IMR-90 (cell line): ENCODE results near the gene C2orf92. TPM values are rescaled to one million over a fixed set of nuclear protein-coding genes. Genes with fewer than 3 reads are reported as not detected.

Experiments used
- ATAC-seq: fragments of 200-7000 bp; cut with Tn5 transposase; 2 replicates; pipeline ENCODE4 v1.9.1; 2020; ENCODE audit warnings: low read depth, mild to moderate bottlenecking, moderate library complexity
- BruUV-seq: library from RNA; stranded (reverse); fragments of 400-500 nt; replicated peaks from 2 replicates; lab custom pipeline; 2021; lab: Mats Ljungman, UMichigan
- CTCF ChIA-PET: fragments of 300-600 bp; formaldehyde crosslinking; extraction: SDS; loops from one replicate; lab custom pipeline; 2021; ENCODE audit warnings: antibody characterized with exemption; lab: Yijun Ruan, JAX
- POLR2A ChIA-PET: fragments of 300-600 bp; sonication (Branson Sonifier 250); formaldehyde crosslinking; loops from one replicate; lab custom pipeline; 2022; ENCODE audit warnings: antibody characterized with exemption; ENCODE audit not compliant: unreplicated experiment; lab: Charles Lee
- DNase-seq: peaks from one replicate; pipeline ENCODE4 v3.0.0; 2013
- H2AFZ ChIP-seq: replicated peaks from 2 replicates; pipeline ENCODE3; 2013; ENCODE audit warnings: low read length, mild to moderate bottlenecking; ENCODE audit not compliant: poor library complexity
- H2AK5ac ChIP-seq: 2 replicates; pipeline ENCODE4 v1.6.1; 2013; ENCODE audit warnings: low read depth, low read length, inconsistent platforms
- H2AK9ac ChIP-seq: replicated peaks from 2 replicates; pipeline ENCODE3; 2013; ENCODE audit warnings: mild to moderate bottlenecking, low read depth, low read length, moderate library complexity; ENCODE audit not compliant: poor library complexity
- H2BK120ac ChIP-seq: 2 replicates; pipeline ENCODE4 v1.6.1; 2013; ENCODE audit warnings: low read depth, low read length, inconsistent platforms
- H2BK15ac ChIP-seq: 3 replicates; pipeline ENCODE4 v1.6.1; 2013; ENCODE audit warnings: low read depth, low read length, inconsistent platforms
- H2BK20ac ChIP-seq: 2 replicates; pipeline ENCODE4 v1.6.1; 2013; ENCODE audit warnings: low read depth, mild to moderate bottlenecking, inconsistent platforms, low read length, moderate library complexity
- H2BK5ac ChIP-seq: 2 replicates; pipeline ENCODE4 v1.6.1; 2013; ENCODE audit warnings: mild to moderate bottlenecking, low read depth, low read length, inconsistent platforms; ENCODE audit not compliant: poor library complexity, severe bottlenecking
- H3K14ac ChIP-seq: replicated peaks from 2 replicates; pipeline ENCODE4 v1.6.1; 2013; ENCODE audit warnings: low read depth, low read length, inconsistent platforms
- H3K18ac ChIP-seq: 2 replicates; pipeline ENCODE4 v1.6.1; 2013; ENCODE audit warnings: low read depth, low read length, control low read depth
- H3K23ac ChIP-seq: 2 replicates; pipeline ENCODE4 v1.6.1; 2013; ENCODE audit warnings: low read depth, low read length, inconsistent platforms
- H3K27ac ChIP-seq: 2 replicates; pipeline ENCODE4 v1.5.1; 2013; ENCODE audit warnings: mild to moderate bottlenecking, control low read depth, low read length; ENCODE audit not compliant: insufficient read depth
- H3K27me3 ChIP-seq: 2 replicates; pipeline ENCODE4 v1.6.1; 2013; ENCODE audit warnings: low read length; ENCODE audit not compliant: control insufficient read depth, insufficient read depth
- H3K36me3 ChIP-seq: 2 replicates; pipeline ENCODE4 v1.6.1; 2013; ENCODE audit warnings: low read length, mixed read lengths; ENCODE audit not compliant: control insufficient read depth, insufficient read depth
- H3K4ac ChIP-seq: 2 replicates; pipeline ENCODE4 v1.6.1; 2013; ENCODE audit warnings: low read depth, low read length, inconsistent platforms
- H3K4me1 ChIP-seq: 2 replicates; pipeline ENCODE4 v1.6.1; 2013; ENCODE audit warnings: low read length, mixed read lengths; ENCODE audit not compliant: control insufficient read depth, insufficient read depth
- H3K4me2 ChIP-seq: 2 replicates; pipeline ENCODE4 v1.6.1; 2013; ENCODE audit warnings: low read depth, mild to moderate bottlenecking, control low read depth, low read length, moderate library complexity
- H3K4me3 ChIP-seq: 2 replicates; pipeline ENCODE4 v1.5.1; 2013; ENCODE audit warnings: low read depth, mild to moderate bottlenecking, control low read depth, low read length, moderate library complexity; ENCODE audit not compliant: insufficient read depth
- H3K56ac ChIP-seq: 2 replicates; pipeline ENCODE4 v1.6.1; 2013; ENCODE audit warnings: low read length, inconsistent platforms; ENCODE audit not compliant: insufficient read depth; ENCODE audit errors: extremely low read depth
- H3K79me1 ChIP-seq, 2 experiments: 2 replicates each; pipeline ENCODE4 v1.6.1; 2013; ENCODE audit warnings: low read length in 2 of 2, inconsistent platforms in 1 of 2, low read depth in 1 of 2
- H3K9ac ChIP-seq: 2 replicates; pipeline ENCODE4 v1.6.1; 2013; ENCODE audit warnings: low read depth, low read length, control low read depth
- H3K9me1 ChIP-seq: 2 replicates; pipeline ENCODE4 v1.6.1; 2013; ENCODE audit warnings: low read length, inconsistent platforms; ENCODE audit not compliant: insufficient read depth
- H3K9me3 ChIP-seq: 2 replicates; pipeline ENCODE4 v1.6.1; 2013; ENCODE audit warnings: low read length; ENCODE audit not compliant: control insufficient read depth, insufficient read depth
- H4K20me1 ChIP-seq: 2 replicates; pipeline ENCODE4 v1.6.1; 2013; ENCODE audit warnings: low read length, inconsistent platforms; ENCODE audit not compliant: insufficient read depth
- H4K5ac ChIP-seq: 2 replicates; pipeline ENCODE4 v1.6.1; 2013; ENCODE audit warnings: mild to moderate bottlenecking, low read depth, low read length, control low read depth
- H4K8ac ChIP-seq, 2 experiments: 2 replicates each; pipeline ENCODE4 v1.6.1; 2013; ENCODE audit warnings: low read depth in 2 of 2, low read length in 2 of 2, control low read depth in 1 of 2, inconsistent platforms in 1 of 2
- H4K91ac ChIP-seq: 2 replicates; pipeline ENCODE4 v1.6.1; 2013; ENCODE audit warnings: low read depth, low read length, inconsistent platforms; ENCODE audit not compliant: insufficient read depth
- BHLHE40 ChIP-seq: fragments of 150-350 bp; IDR thresholded peaks from 2 replicates; pipeline ENCODE4 v1.6.1; 2016; ENCODE audit warnings: mild to moderate bottlenecking, low read depth, low read length
- CEBPB ChIP-seq: IDR thresholded peaks from 2 replicates; pipeline ENCODE4 v1.6.1; 2012; ENCODE audit warnings: low read depth, low read length, improper control_type of control experiment
- CHD1 ChIP-seq: IDR thresholded peaks from 2 replicates; pipeline ENCODE4 v1.6.1; 2012; ENCODE audit warnings: low read depth, low read length, improper control_type of control experiment
- CTCF ChIP-seq: conservative IDR thresholded peaks from 2 replicates; pipeline ENCODE4 v1.5.1; 2012; ENCODE audit warnings: mild to moderate bottlenecking, low read depth, low read length, improper control_type of control experiment
- ELK1 ChIP-seq: fragments of 150-350 bp; IDR thresholded peaks from 2 replicates; pipeline ENCODE4 v1.6.1; 2016; ENCODE audit warnings: low read depth, mild to moderate bottlenecking, low read length, moderate library complexity, borderline replicate concordance
- FOS ChIP-seq: fragments of 150-350 bp; IDR thresholded peaks from 2 replicates; pipeline ENCODE4 v1.6.1; 2016; ENCODE audit warnings: low read depth, low read length
- MAFK ChIP-seq: IDR thresholded peaks from 2 replicates; pipeline ENCODE4 v1.6.1; 2012; ENCODE audit warnings: low read depth, low read length, improper control_type of control experiment
- MAZ ChIP-seq: IDR thresholded peaks from 2 replicates; pipeline ENCODE4 v1.6.1; 2012; ENCODE audit warnings: low read depth, mild to moderate bottlenecking, low read length, improper control_type of control experiment, moderate library complexity, borderline replicate concordance
- MXI1 ChIP-seq: IDR thresholded peaks from 2 replicates; pipeline ENCODE4 v1.6.1; 2012; ENCODE audit warnings: low read depth, mild to moderate bottlenecking, low read length, moderate library complexity, borderline replicate concordance
- NFE2L2 ChIP-seq: fragments of 150-350 bp; IDR thresholded peaks from 2 replicates; pipeline ENCODE4 v1.6.1; 2016; ENCODE audit warnings: low read depth, mild to moderate bottlenecking, low read length
- POLR2A ChIP-seq: IDR thresholded peaks from 2 replicates; pipeline ENCODE4 v1.6.1; 2012; ENCODE audit warnings: mild to moderate bottlenecking, low read depth, low read length
- RAD21 ChIP-seq: IDR thresholded peaks from 2 replicates; pipeline ENCODE4 v1.6.1; 2012; ENCODE audit warnings: low read length, improper control_type of control experiment
- RCOR1 ChIP-seq: IDR thresholded peaks from 2 replicates; pipeline ENCODE4 v1.6.1; 2012; ENCODE audit warnings: mild to moderate bottlenecking, low read length, improper control_type of control experiment; ENCODE audit not compliant: insufficient replicate concordance
- SMC3 ChIP-seq: fragments of 150-350 bp; IDR thresholded peaks from 2 replicates; pipeline ENCODE4 v1.6.1; 2016; ENCODE audit warnings: low read depth, mild to moderate bottlenecking, antibody characterized with exemption, low read length, moderate library complexity
- USF2 ChIP-seq: fragments of 150-350 bp; IDR thresholded peaks from 2 replicates; pipeline ENCODE4 v1.6.1; 2017; ENCODE audit warnings: mild to moderate bottlenecking, antibody characterized with exemption, low read length, low read depth
- WGBS, 2 experiments: methylation state at CpG; one replicate each; pipeline versions ENCODE4 v1.1.5 to v1.1.7; 2013; ENCODE audit warnings: missing lambda C conversion rate in 2 of 2; ENCODE audit not compliant: insufficient read length in 1 of 2; ENCODE audit errors: extremely low coverage in 2 of 2; 5-methylcytosine and 5-hydroxymethylcytosine counted together
- dilution Hi-C: fragments of 300-500 bp; cut with HindIII; formaldehyde crosslinking; loops from one replicate; pipeline ENCODE4 v1.14.3; 2018; ENCODE audit warnings: low sequenced_read_pairs; ENCODE audit not compliant: unreplicated experiment
- in situ Hi-C: fragments of 300-500 bp; cut with MboI; formaldehyde crosslinking; loops from 3 replicates; pipeline ENCODE4 v1.14.3; 2019; ENCODE audit warnings: low sequenced_read_pairs, inconsistent platforms, mixed read lengths
- intact Hi-C: fragments of 100-400 bp; cut with micrococcal nuclease; formaldehyde crosslinking; loops from 2 replicates; pipeline ENCODE4 v1.10.0; 2022
- polyA plus RNA-seq, 3 experiments: library from polyadenylated mRNA; depleted of rRNA; stranded (reverse); fragments of >200 nt; gene quantifications; 2 replicates each; pipeline ENCODE4 v1.2.3, GENCODE V29; 2012; ENCODE audit warnings: low replicate concordance in 1 of 3
- total RNA-seq: library from RNA; depleted of rRNA; stranded (reverse); fragments of >200 nt; gene quantifications from 2 replicates; pipeline ENCODE4 v1.2.3, GENCODE V29; 2012

Gene C2orf92
- total and polyA plus RNA-seq, 2 of the 4 experiments (the other 2 are of a cell fraction), result 0.90 to 2.5 TPM

- H2AK5ac ChIP-seq, result no peak overlapping the region
- H3K9me3 ChIP-seq, result peaks cover 3% of the 10 kb centered on the region; the same call in 1 of the 2 replicates
- H3K9me1 ChIP-seq, result no peaks in the 10 kb centered on the region
- no peak overlapping the region for H2BK20ac ChIP-seq
- no TSS peak for BruUV-seq
- no peak for DNase-seq
- no peak overlapping the region for H3K23ac ChIP-seq
- dilution Hi-C loops (no loop called here), in situ Hi-C loops (no loop called here), intact Hi-C loops (no loop called here)
- 91% methylated on average over 10 of the region's 31 CpGs; no CpG with 5 or more reads in 1 of the 2 experiments for WGBS, 2 experiments
- H4K5ac ChIP-seq, result no peak overlapping the region
- POLR2A ChIA-PET, result no interaction called here
- no peak overlapping the region for H2BK120ac ChIP-seq
- no peak overlapping the region for H3K4me2 ChIP-seq
- H3K27ac ChIP-seq, result no peak overlapping the region
- no peak overlapping the region for H4K8ac ChIP-seq
- H3K18ac ChIP-seq, result no peak overlapping the region
- H2AK9ac ChIP-seq, result no peak overlapping the region
- no peak overlapping the region for H3K56ac ChIP-seq
- CTCF ChIA-PET, result interaction anchor here (1.2 kb wide), 1 partner anchor 61 kb away, joined by 5 read pairs; the partner anchor contains the start of gene ACTR1B
- H3K9ac ChIP-seq, result no peak overlapping the region
- H3K36me3 ChIP-seq, result no peaks in the 10 kb centered on the region
- H2BK15ac ChIP-seq, result no peak overlapping the region
- no peak overlapping the region for H3K14ac ChIP-seq
- H3K4ac ChIP-seq, result no peak overlapping the region
- peaks cover 13% of the 10 kb centered on the region; the same call in 1 of the 2 replicates for H3K27me3 ChIP-seq
- no peak overlapping the region for H4K91ac ChIP-seq
- H3K4me3 ChIP-seq, result no peak overlapping the region
- H2AFZ ChIP-seq, result no peak overlapping the region
- no peaks in the 10 kb centered on the region for H4K20me1 ChIP-seq
- no peak overlapping the region for H2BK5ac ChIP-seq
- ATAC-seq, result no peak
- H3K79me1 ChIP-seq, result no peaks in the 10 kb centered on the region
- H3K4me1 ChIP-seq, result no peaks in the 10 kb centered on the region
- TF ChIP-seq POLR2A (no peak), USF2 (no peak), MAZ (no peak), CEBPB (no peak), NFE2L2 (no peak), BHLHE40 (no peak), RAD21 (no peak), FOS (no peak), CHD1 (no peak), MXI1 (no peak), CTCF (no peak), SMC3 (no peak), ELK1 (no peak), MAFK (no peak), RCOR1 (no peak)
These were observed 55.6 kb downstream of the C2orf92 start for GRCh38 chr2:97724946-97725688.
